Heart left ventricle (tissue), 16 donors: ENCODE results near the gene PSMG3. TPM values are rescaled to one million over a fixed set of nuclear protein-coding genes. Genes with fewer than 3 reads are reported as not detected.

Experiments
- ATAC-seq, 4 donors: fragments of 200-7000 bp; cut with Tn5 transposase; one replicate each; pipeline ENCODE4 v1.9.1; 2020 to 2022; ENCODE audit warnings: moderate library complexity in 4 of 4, mild to moderate bottlenecking in 3 of 4, moderate number of reproducible peaks in 1 of 4
- DNase-seq, 5 donors: peaks; one replicate each; pipeline ENCODE4 v3.0.0-alpha.2; 2020
- H3K27ac ChIP-seq, 12 donors: fragments of 200-600 bp; sonication (generic) in 4 of 12; one replicate each; pipeline versions ENCODE4 v1.5.0 to v1.8.0; 2016 to 2022; ENCODE audit warnings: mild to moderate bottlenecking in 2 of 12
- H3K27me3 ChIP-seq, 9 donors: fragments of 200-600 bp; sonication (generic) in 2 of 9; one replicate each; pipeline versions ENCODE4 v1.5.1 to v1.8.0; 2016 to 2022; ENCODE audit warnings: mild to moderate bottlenecking in 3 of 9
- H3K36me3 ChIP-seq, 9 donors: fragments of 200-600 bp; sonication (generic) in 2 of 9; one replicate each; pipeline versions ENCODE4 v1.5.0 to v1.8.0; 2018 to 2022; ENCODE audit warnings: mild to moderate bottlenecking in 2 of 9
- H3K4me1 ChIP-seq, 12 donors: fragments of 200-600 bp; sonication (generic) in 4 of 12; one replicate each; pipeline versions ENCODE4 v1.5.0 to v1.8.0; 2016 to 2022; ENCODE audit warnings: mild to moderate bottlenecking in 3 of 12
- H3K4me3 ChIP-seq, 12 donors: fragments of 200-600 bp; sonication (generic) in 4 of 12; one replicate each; pipeline versions ENCODE4 v1.5.0 to v1.8.0; 2017 to 2022; ENCODE audit warnings: mild to moderate bottlenecking in 9 of 12, moderate library complexity in 4 of 12
- H3K9me3 ChIP-seq, 12 donors: fragments of 200-600 bp; sonication (generic) in 4 of 12; one replicate each; pipeline versions ENCODE4 v1.5.0 to v1.8.0; 2016 to 2022; ENCODE audit warnings: mild to moderate bottlenecking in 1 of 12
- POLR2A ChIP-seq, 2 donors: fragments of 450-650 bp; IDR thresholded peaks; one replicate each; pipeline ENCODE4 v1.6.1; 2017; ENCODE audit warnings: antibody characterized with exemption in 2 of 2, mild to moderate bottlenecking in 2 of 2, moderate library complexity in 2 of 2
- WGBS, 4 donors: extraction: QIAGEN DNeasy Blood & Tissue Kit in 2 of 4; methylation state at CpG; one replicate each; pipeline versions ENCODE4 v1.1.5 to v1.1.7; 2013 to 2018; 5-methylcytosine and 5-hydroxymethylcytosine counted together
- intact Hi-C, 10 donors: fragments of 100-400 bp; cut with DNase I; formaldehyde crosslinking; loops; one replicate each; pipeline versions ENCODE4 v1.11.1 to v1.14.2; 2022
- polyA plus RNA-seq, 2 donors: library from polyadenylated mRNA; stranded (reverse); fragments of 200-250 nt; gene quantifications; one replicate each; pipeline ENCODE4 v1.2.3, GENCODE V29; 2013
- total RNA-seq, 9 donors: library from RNA; depleted of rRNA in 2 of 9; stranded (reverse); fragments of >200 nt in 2 of 9; fragmentation: NEBNext Ultra II Directional in 3 of 9; extraction: Animal tissue kit (Norgen Biotek cat#: 25700) in 3 of 9; gene quantifications; one replicate each; pipeline versions ENCODE4 v1.1.0 to v1.2.4, GENCODE V29; 2016 to 2023
- TF ChIP-seq, protein P1 (sequence below), 12 donors: fragments of 200-600 bp; sonication (generic) in 4 of 12; IDR thresholded peaks; one replicate each; pipeline versions ENCODE4 v1.5.0 to v1.8.0; 2018 to 2022; ENCODE audit warnings: antibody characterized with exemption in 12 of 12, mild to moderate bottlenecking in 5 of 12
- donor health status: ischemic (EF 13 %, LVEDD 7.1; RV severe dilation, severe dysfunction).
- donor health status: healthy with polysubstance abuse.
- donor health status: DM: no; HTN: yes; CAD: no.
- donor health status: DM: no; HTN: no; CAD: no.
- donor health status: ischemic (EF 25% LVEDD 6.9; RV normal size, moderate dysfunction).
- donor health status: ischemic (EF 25% LVEDD 5.7; RV mildly dilated, moderate dysfunction).
- donor health status: healthy.
- donor health status: DM: yes; HTN: yes; CAD: no.
- donor health status: ischemic (EF 35%, LVEDD 5.7; RV mildly dilated, moderate dysfunction).
- donor health status: nonischemic (EF 11% LVEDD 7.7; RV severe dilation, severe dysfunction).
- donor health status: DM: yes; HTN: yes; CAD: no.
- donor health status: PGD.
- donor health status: ischemic (EF 29% LVEDD 5.4; RV normal size, mild dysfunction).
- donor health status: nonischemic (EF 23%, LVEDD 6.1; RV moderate dilation, normal function).

Gene PSMG3
- total and polyA plus RNA-seq, 11 donors = 7.3 to 36.5 (median 13.8) TPM

DNA sequence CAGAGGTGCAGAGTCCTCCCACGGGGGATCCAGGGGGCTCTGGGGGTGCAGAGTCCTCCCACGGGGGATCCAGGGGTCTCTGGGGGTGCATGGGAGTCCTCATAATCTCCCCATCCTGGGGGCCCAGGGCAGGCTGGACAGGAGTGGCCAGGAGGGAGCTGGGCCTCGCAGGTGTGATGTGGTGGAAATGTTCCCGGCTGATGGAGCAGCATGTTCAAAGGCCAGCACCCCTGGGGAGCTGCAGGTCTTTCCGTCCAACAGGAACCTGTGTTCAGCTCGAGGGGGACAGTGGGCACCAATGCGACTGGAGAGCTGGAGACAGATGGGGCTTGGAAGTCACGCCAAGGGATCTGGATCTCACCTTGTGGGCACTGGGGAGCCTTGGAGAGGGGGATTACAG, 38.5 kb upstream of the PSMG3 start:
- Histone ChIP-seq H3K9me3 (no peaks in the 10 kb centered on the region), H3K27me3 (peaks cover 0 to 26% (median 0%) of the 10 kb centered on the region in 9 donors), H3K27ac (no peak overlapping the region), H3K4me1 (no peaks in the 10 kb centered on the region), H3K4me3 (no peak overlapping the region), H3K36me3 (no peaks in the 10 kb centered on the region)
- peak in 1 of 5 donors; percentile 51 for DNase-seq
- TF ChIP-seq, protein P1, sequence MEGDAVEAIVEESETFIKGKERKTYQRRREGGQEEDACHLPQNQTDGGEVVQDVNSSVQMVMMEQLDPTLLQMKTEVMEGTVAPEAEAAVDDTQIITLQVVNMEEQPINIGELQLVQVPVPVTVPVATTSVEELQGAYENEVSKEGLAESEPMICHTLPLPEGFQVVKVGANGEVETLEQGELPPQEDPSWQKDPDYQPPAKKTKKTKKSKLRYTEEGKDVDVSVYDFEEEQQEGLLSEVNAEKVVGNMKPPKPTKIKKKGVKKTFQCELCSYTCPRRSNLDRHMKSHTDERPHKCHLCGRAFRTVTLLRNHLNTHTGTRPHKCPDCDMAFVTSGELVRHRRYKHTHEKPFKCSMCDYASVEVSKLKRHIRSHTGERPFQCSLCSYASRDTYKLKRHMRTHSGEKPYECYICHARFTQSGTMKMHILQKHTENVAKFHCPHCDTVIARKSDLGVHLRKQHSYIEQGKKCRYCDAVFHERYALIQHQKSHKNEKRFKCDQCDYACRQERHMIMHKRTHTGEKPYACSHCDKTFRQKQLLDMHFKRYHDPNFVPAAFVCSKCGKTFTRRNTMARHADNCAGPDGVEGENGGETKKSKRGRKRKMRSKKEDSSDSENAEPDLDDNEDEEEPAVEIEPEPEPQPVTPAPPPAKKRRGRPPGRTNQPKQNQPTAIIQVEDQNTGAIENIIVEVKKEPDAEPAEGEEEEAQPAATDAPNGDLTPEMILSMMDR (IDR thresholded peaks at IDR 0.05) = no peak
- no peak for TF ChIP-seq POLR2A (IDR thresholded peaks at IDR 0.05)
- WGBS, 4 donors = 73 to 84% (median 79%) methylated on average over 6 to 8 of the region's 8 CpGs
- ATAC-seq = no peak
- intact Hi-C loops = no loop called here

GRCh38 chr7:1607696-1608095, 37.9 kb upstream of the PSMG3 start:
- Histone ChIP-seq H3K4me1 (no peaks in the 10 kb centered on the region), H3K4me3 (no peak overlapping the region), H3K9me3 (no peaks in the 10 kb centered on the region), H3K27ac (no peak overlapping the region), H3K36me3 (no peaks in the 10 kb centered on the region), H3K27me3 (peaks cover 0 to 26% (median 0%) of the 10 kb centered on the region in 9 donors)
- TF ChIP-seq, protein P1 (IDR thresholded peaks at IDR 0.05) = no peak
- TF ChIP-seq POLR2A (IDR thresholded peaks at IDR 0.05) = no peak
- ATAC-seq = no peak
- DNase-seq = peak in 1 of 5 donors; percentile 32
- intact Hi-C loops = no loop called here
- 55 to 66% (median 62%) methylated on average over 6 to 10 of the region's 10 CpGs for WGBS, 4 donors

DNA sequence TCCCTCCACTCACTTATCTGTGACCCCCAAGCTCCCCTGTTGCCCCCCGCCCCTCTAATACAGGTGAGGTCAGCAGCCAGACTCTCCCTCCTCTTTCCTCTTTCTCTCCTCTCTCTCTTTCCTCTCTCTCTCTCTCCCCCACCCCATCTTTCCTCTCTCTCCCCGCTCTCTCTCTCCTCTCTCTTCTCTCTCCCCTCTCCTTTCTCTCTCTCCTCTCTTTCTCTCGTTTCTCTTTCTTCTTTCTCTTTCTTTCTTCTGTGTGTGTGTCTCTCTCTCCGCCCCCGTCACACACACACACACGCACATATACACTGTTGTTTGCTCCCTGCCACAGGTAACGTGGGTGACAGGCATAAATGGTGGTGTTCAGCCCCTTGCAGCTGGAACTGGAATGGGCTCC, 37.2 kb upstream of the PSMG3 start:
- ATAC-seq (no peak), DNase-seq (peak in 1 of 5 donors; percentile 29)
- peaks cover 0 to 26% (median 0%) of the 10 kb centered on the region in 9 donors for H3K27me3 ChIP-seq
- intact Hi-C loops = no loop called here
- H3K4me1 ChIP-seq = no peaks in the 10 kb centered on the region
- no peak for TF ChIP-seq POLR2A (IDR thresholded peaks at IDR 0.05)
- TF ChIP-seq, protein P1 (IDR thresholded peaks at IDR 0.05) = no peak
- no peaks in the 10 kb centered on the region for H3K36me3 ChIP-seq
- H3K27ac ChIP-seq = no peak overlapping the region
- H3K9me3 ChIP-seq = no peaks in the 10 kb centered on the region
- no peak overlapping the region for H3K4me3 ChIP-seq
- WGBS, 4 donors = 54 to 65% (median 59%) methylated on average over 7 of the region's 7 CpGs

- no peaks in the 10 kb centered on the region for H3K4me1 ChIP-seq
- no peak overlapping the region for H3K4me3 ChIP-seq
- H3K9me3 ChIP-seq = no peaks in the 10 kb centered on the region
- intact Hi-C loops = no loop called here
- WGBS, 4 donors = 78 to 86% (median 79%) methylated on average over 2 of the region's 2 CpGs
- H3K27ac ChIP-seq = no peak overlapping the region
- peak in 1 of 5 donors; percentile 20 for DNase-seq
- no peaks in the 10 kb centered on the region for H3K36me3 ChIP-seq
- TF ChIP-seq, protein P1 (IDR thresholded peaks at IDR 0.05) = no peak
- no peak for TF ChIP-seq POLR2A (IDR thresholded peaks at IDR 0.05)
- no peak for ATAC-seq
- peaks cover 0 to 26% (median 0%) of the 10 kb centered on the region in 9 donors for H3K27me3 ChIP-seq
These were observed 34.6 kb upstream of the PSMG3 start for GRCh38 chr7:1604383-1604782.
